GM23338 (cell line): ENCODE data around the gene UBN1.

ENCODE experiments used
- ZNF331 ChIP-seq: fragments of 250-450 bp; sonication (Bioruptor Pico); IDR thresholded peaks from 2 replicates; pipeline ENCODE4 v1.5.0; 2020; ENCODE audit warnings: low read depth, mild to moderate bottlenecking, moderate library complexity
- TF ChIP-seq, protein P1 (sequence below), 2 experiments: fragments of 200-600 bp in 1 of 2; sonication (generic) in 1 of 2; conservative IDR thresholded peaks; 2 replicates each; pipeline versions ENCODE4 v1.5.1 to v1.6.1; 2016 to 2017; ENCODE audit warnings: antibody characterized with exemption in 2 of 2, low read depth in 2 of 2, mild to moderate bottlenecking in 2 of 2, moderate library complexity in 1 of 2
- TF ChIP-seq, protein P2 (sequence below): IDR thresholded peaks from one replicate; pipeline ENCODE4 v1.6.1; 2018; ENCODE audit warnings: antibody characterized with exemption; ENCODE audit not compliant: unreplicated experiment

DNA sequence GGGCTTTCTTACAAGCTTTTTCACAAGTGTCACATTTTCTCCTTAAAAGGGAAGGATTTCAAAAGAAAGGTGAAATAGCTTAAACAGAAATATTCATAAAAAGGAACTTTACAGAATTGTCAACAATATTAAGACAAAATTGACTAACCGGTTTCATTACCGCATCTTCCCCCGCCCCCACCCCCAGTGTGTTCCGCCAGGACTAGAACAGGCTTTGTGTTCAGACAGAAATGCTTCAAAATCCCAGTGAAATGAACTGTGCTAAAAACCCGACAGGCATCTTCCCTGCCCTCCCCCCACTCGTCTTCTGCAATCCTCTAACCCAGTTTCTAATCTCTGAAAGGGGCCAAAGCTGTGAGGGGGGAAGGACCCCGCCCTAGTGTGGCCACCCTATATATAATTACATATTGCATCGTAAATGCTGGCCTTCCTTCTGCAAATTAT is 43.9 kb upstream of the UBN1 start:
- TF ChIP-seq, protein P1, sequence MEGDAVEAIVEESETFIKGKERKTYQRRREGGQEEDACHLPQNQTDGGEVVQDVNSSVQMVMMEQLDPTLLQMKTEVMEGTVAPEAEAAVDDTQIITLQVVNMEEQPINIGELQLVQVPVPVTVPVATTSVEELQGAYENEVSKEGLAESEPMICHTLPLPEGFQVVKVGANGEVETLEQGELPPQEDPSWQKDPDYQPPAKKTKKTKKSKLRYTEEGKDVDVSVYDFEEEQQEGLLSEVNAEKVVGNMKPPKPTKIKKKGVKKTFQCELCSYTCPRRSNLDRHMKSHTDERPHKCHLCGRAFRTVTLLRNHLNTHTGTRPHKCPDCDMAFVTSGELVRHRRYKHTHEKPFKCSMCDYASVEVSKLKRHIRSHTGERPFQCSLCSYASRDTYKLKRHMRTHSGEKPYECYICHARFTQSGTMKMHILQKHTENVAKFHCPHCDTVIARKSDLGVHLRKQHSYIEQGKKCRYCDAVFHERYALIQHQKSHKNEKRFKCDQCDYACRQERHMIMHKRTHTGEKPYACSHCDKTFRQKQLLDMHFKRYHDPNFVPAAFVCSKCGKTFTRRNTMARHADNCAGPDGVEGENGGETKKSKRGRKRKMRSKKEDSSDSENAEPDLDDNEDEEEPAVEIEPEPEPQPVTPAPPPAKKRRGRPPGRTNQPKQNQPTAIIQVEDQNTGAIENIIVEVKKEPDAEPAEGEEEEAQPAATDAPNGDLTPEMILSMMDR (conservative IDR thresholded peaks at IDR 0.05; ENCODE audit: low read depth in 2 of 2) = no peak
- TF ChIP-seq, protein P2, sequence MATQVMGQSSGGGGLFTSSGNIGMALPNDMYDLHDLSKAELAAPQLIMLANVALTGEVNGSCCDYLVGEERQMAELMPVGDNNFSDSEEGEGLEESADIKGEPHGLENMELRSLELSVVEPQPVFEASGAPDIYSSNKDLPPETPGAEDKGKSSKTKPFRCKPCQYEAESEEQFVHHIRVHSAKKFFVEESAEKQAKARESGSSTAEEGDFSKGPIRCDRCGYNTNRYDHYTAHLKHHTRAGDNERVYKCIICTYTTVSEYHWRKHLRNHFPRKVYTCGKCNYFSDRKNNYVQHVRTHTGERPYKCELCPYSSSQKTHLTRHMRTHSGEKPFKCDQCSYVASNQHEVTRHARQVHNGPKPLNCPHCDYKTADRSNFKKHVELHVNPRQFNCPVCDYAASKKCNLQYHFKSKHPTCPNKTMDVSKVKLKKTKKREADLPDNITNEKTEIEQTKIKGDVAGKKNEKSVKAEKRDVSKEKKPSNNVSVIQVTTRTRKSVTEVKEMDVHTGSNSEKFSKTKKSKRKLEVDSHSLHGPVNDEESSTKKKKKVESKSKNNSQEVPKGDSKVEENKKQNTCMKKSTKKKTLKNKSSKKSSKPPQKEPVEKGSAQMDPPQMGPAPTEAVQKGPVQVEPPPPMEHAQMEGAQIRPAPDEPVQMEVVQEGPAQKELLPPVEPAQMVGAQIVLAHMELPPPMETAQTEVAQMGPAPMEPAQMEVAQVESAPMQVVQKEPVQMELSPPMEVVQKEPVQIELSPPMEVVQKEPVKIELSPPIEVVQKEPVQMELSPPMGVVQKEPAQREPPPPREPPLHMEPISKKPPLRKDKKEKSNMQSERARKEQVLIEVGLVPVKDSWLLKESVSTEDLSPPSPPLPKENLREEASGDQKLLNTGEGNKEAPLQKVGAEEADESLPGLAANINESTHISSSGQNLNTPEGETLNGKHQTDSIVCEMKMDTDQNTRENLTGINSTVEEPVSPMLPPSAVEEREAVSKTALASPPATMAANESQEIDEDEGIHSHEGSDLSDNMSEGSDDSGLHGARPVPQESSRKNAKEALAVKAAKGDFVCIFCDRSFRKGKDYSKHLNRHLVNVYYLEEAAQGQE = no peak
- TF ChIP-seq ZNF331 (CRISPR knock-in tag) = no peak
